ENCODE data around the gene ITPKB. TPM values are rescaled to one million over a fixed set of nuclear protein-coding genes. Genes with fewer than 3 reads are reported as not detected.

The ITPKB gene
- total and polyA plus RNA-seq, 7 donors = 1.4 to 80.9 (median 52.4) TPM

- peaks cover 0 to 100% (median 99%) of the 10 kb centered on the region in 4 donors for H3K4me1 ChIP-seq
- H3K9me3 ChIP-seq = no peaks in the 10 kb centered on the region
These were observed 50.9 kb downstream of the ITPKB start for GRCh38 chr1:226688056-226688748.

DNA sequence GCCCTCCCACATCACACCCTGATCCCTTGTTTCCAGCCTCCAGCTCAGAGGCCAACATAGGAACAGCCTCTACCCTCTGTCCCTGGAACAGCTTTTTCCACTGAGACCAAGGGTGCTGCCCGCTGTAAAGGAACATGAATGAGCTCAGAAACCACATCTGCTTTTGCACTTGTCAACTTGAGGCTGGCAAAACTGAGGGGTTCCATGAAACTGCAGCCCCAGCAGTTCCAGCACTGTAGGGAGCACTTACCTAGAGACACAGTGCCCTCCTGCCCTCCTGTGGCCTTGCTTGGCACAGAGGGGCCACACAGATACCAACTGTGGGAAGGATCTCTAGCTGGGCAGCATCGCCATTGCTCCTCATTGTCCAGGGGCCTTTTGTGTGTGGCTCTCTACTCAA is 51.7 kb downstream of the ITPKB start:
- peak; percentile 69 for DNase-seq
- intact Hi-C loops (cut with DNase I) = no loop called here
- 73 to 93% methylated on average over 2 of the region's 2 CpGs for WGBS, 2 donors
- Histone ChIP-seq H3K36me3 (no peaks in the 10 kb centered on the region), H3K9me3 (no peaks in the 10 kb centered on the region), H3K27me3 (no peaks in the 10 kb centered on the region), H3K27ac (peak overlapping the region in 1 of 4 donors; percentile 71), H3K4me3 (no peak overlapping the region), H3K4me1 (peaks cover 0 to 100% (median 99%) of the 10 kb centered on the region in 4 donors)
- TF ChIP-seq, protein P1, sequence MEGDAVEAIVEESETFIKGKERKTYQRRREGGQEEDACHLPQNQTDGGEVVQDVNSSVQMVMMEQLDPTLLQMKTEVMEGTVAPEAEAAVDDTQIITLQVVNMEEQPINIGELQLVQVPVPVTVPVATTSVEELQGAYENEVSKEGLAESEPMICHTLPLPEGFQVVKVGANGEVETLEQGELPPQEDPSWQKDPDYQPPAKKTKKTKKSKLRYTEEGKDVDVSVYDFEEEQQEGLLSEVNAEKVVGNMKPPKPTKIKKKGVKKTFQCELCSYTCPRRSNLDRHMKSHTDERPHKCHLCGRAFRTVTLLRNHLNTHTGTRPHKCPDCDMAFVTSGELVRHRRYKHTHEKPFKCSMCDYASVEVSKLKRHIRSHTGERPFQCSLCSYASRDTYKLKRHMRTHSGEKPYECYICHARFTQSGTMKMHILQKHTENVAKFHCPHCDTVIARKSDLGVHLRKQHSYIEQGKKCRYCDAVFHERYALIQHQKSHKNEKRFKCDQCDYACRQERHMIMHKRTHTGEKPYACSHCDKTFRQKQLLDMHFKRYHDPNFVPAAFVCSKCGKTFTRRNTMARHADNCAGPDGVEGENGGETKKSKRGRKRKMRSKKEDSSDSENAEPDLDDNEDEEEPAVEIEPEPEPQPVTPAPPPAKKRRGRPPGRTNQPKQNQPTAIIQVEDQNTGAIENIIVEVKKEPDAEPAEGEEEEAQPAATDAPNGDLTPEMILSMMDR (IDR thresholded peaks at IDR 0.05) = no peak
- TF ChIP-seq POLR2A (IDR thresholded peaks at IDR 0.05) (no peak), POLR2AphosphoS5 (IDR thresholded peaks at IDR 0.05) (no peak), EP300 (IDR thresholded peaks at IDR 0.05) (no peak)

More at GRCh38 chr1:226688056-226688748, 50.9 kb downstream of the ITPKB start:
- H3K27ac ChIP-seq = peak overlapping the region in 1 of 4 donors; percentile 71
- H3K4me3 ChIP-seq = no peak overlapping the region
- H3K27me3 ChIP-seq = no peaks in the 10 kb centered on the region
- intact Hi-C loops (cut with DNase I) = no loop called here
- DNase-seq = peak; percentile 59
- WGBS, 2 donors = 57 to 87% methylated on average over 6 of the region's 6 CpGs
- TF ChIP-seq, protein P1 (IDR thresholded peaks at IDR 0.05) = no peak
- TF ChIP-seq EP300 (IDR thresholded peaks at IDR 0.05) = no peak
- no peak for TF ChIP-seq POLR2AphosphoS5 (IDR thresholded peaks at IDR 0.05)
- no peak for TF ChIP-seq POLR2A (IDR thresholded peaks at IDR 0.05)
- no peaks in the 10 kb centered on the region for H3K36me3 ChIP-seq

DNA sequence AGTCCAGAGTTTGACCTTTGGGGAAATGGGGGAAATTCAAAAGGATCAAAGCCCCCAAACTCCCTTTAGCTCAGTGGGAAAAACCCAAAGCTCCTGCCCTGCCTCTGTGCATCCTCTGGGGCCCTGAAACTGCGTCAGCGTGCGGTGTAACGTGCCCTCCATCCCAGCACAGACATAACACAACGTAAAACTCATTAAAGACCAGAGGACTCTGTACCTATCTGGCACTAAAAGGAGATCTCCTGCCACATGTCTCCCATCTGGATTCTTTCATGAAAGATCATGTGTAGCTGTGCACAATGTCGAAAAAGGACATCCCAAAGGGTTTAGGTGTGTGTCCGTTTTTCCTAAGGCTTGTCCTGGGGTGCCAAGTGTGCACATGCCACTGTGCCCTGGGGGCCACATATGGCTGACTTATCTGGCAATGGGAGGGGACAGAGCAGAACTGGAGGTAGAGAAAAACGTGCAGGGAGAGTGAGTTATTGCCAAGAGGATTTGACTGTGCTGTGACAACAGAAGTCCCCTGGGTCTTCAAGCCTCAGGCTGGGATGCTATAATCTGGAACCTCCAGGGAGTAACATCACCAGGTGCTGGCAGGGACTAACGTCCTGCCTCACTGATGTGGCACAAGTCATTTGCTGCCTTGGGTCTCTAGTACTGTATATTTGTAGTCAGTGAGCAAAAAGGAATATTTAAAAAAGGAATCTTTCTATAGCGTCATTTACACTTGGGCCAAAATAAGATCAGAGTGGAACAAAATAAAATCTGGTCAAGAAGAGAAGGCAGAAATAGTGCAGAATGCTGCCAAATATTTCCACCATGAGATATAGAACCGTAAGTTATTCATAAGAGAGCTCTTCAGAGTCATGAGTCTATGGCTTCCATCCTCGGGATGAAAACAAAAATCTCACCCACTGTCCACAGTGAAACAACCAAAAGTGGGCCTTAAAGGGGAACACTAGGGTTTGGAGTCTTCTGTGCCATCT is 52.3 kb downstream of the ITPKB start:
- DNase-seq = peak; percentile 60
- no peaks in the 10 kb centered on the region for H3K36me3 ChIP-seq
- peaks cover 0 to 100% (median 99%) of the 10 kb centered on the region in 4 donors for H3K4me1 ChIP-seq
- intact Hi-C loops (cut with DNase I) = no loop called here
- peak overlapping the region in 1 of 4 donors; percentile 71 for H3K27ac ChIP-seq
- H3K27me3 ChIP-seq = no peaks in the 10 kb centered on the region
- WGBS, 2 donors = 73 to 86% methylated on average over 12 of the region's 12 CpGs
- H3K9me3 ChIP-seq = no peaks in the 10 kb centered on the region
- no peak overlapping the region for H3K4me3 ChIP-seq
- peak; percentile 22 to 70 (median 62) for TF ChIP-seq POLR2AphosphoS5 (IDR thresholded peaks at IDR 0.05)
- no peak for TF ChIP-seq POLR2A (IDR thresholded peaks at IDR 0.05)
- TF ChIP-seq, protein P1 (IDR thresholded peaks at IDR 0.05) = no peak
- TF ChIP-seq EP300 (IDR thresholded peaks at IDR 0.05) = peak in 3 of 4 donors; percentile 62 to 86 (median 80)

- intact Hi-C loops (cut with DNase I) = no loop called here
- peaks cover 0 to 100% (median 99%) of the 10 kb centered on the region in 4 donors for H3K4me1 ChIP-seq
These were observed 53.8 kb downstream of the ITPKB start for GRCh38 chr1:226685196-226685820.

More at GRCh38 chr1:226685196-226685820, 53.8 kb downstream of the ITPKB start:
- TF ChIP-seq POLR2AphosphoS5 (IDR thresholded peaks at IDR 0.05) (no peak), POLR2A (IDR thresholded peaks at IDR 0.05) (no peak), EP300 (IDR thresholded peaks at IDR 0.05) (no peak)
- TF ChIP-seq, protein P1 (IDR thresholded peaks at IDR 0.05) = no peak
- Histone ChIP-seq H3K36me3 (no peaks in the 10 kb centered on the region), H3K4me3 (no peak overlapping the region), H3K27me3 (no peaks in the 10 kb centered on the region), H3K9me3 (no peaks in the 10 kb centered on the region), H3K27ac (peak overlapping the region in 1 of 4 donors; percentile 71)
- DNase-seq = peak; percentile 57
- WGBS, 2 donors = 86 to 87% methylated on average over 11 of the region's 11 CpGs
